Fibroblast of skin of back (primary cell): ENCODE data around the gene ARHGAP42. TPM values are rescaled to one million over a fixed set of nuclear protein-coding genes. Genes with fewer than 3 reads are reported as not detected.
A peak's percentile ranks its signal among the peaks of the same experiment; 100 is the strongest.
"Not testable (repeated sequence)": the region's sequence is repeated elsewhere in the genome, so short reads cannot be mapped to it uniquely, and the experiment has no call there.

Experiments used
- DNase-seq: peaks from one replicate; pipeline ENCODE4 v3.0.0-alpha.2; 2013
- polyA plus RNA-seq, 2 experiments: library from polyadenylated mRNA; unstranded; fragments of 120-200 nt; gene quantifications; one replicate each; pipeline ENCODE4 v1.2.1, GENCODE V29; 2013; ENCODE audit not compliant: insufficient read length in 2 of 2

Gene ARHGAP42, protein sequence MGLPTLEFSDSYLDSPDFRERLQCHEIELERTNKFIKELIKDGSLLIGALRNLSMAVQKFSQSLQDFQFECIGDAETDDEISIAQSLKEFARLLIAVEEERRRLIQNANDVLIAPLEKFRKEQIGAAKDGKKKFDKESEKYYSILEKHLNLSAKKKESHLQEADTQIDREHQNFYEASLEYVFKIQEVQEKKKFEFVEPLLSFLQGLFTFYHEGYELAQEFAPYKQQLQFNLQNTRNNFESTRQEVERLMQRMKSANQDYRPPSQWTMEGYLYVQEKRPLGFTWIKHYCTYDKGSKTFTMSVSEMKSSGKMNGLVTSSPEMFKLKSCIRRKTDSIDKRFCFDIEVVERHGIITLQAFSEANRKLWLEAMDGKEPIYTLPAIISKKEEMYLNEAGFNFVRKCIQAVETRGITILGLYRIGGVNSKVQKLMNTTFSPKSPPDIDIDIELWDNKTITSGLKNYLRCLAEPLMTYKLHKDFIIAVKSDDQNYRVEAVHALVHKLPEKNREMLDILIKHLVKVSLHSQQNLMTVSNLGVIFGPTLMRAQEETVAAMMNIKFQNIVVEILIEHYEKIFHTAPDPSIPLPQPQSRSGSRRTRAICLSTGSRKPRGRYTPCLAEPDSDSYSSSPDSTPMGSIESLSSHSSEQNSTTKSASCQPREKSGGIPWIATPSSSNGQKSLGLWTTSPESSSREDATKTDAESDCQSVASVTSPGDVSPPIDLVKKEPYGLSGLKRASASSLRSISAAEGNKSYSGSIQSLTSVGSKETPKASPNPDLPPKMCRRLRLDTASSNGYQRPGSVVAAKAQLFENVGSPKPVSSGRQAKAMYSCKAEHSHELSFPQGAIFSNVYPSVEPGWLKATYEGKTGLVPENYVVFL
- polyA plus RNA-seq (2013, experiment 1 of 2; ENCODE audit: insufficient read length): 7.1 TPM
- polyA plus RNA-seq (2013, experiment 2 of 2; ENCODE audit: insufficient read length): 11.8 TPM

DNA sequence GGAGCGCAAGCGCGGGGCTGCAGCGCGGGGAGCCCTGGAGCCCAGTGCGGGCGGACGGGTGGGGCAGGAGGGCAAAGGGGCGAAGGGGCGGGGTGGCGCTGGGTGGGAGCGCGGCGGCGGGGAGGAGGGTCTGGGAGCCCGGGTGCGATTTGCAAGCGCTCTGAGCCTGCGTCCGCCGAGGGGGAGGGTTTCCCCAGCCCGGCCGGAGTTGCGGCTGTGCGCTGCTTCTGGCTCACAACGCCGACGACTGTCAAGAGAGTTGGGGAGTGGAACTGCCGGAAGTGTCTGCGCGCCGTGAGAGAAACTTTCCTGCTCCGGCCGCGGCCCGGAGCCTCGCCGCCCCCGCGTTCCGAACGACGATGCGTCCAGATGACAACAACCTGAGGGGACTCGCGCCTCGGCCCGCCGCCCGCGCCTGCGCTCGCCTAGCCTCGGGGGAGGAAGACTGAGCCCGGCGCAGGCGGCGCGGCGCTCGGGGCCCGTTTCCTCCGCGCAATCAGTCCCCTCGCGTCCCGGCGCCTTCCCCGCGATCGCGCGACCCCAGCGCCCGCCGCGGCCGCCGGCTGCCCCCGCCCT is at the start of gene ARHGAP42:
Gene ARHGAP42, plus strand, starts transcription at position 235 of the 576 bp plus-strand sequence. CDS start 391 bp downstream, outside the sequence.
- peak; percentile 72 for DNase-seq

DNA sequence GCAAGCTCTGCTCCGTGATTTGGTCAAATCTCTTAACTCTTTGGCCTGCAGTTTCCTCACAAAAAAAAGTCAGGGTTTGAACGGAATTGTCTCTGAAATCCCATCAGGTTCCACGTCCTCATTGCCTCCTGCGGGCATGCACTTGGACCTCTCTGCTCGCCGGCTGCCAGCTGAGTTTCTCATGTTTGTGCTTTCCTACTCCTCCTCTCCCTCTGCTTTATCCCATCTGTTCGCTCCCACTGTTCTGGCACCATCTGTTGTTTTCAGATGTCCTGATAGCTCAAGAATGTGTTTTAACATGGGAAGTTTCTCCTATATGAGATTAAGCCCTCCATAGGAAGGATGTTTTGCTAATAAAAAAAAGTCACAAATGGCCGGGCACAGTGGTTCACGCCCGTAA is 49.4 kb upstream of the ARHGAP42 start:
- no peak for DNase-seq

DNA sequence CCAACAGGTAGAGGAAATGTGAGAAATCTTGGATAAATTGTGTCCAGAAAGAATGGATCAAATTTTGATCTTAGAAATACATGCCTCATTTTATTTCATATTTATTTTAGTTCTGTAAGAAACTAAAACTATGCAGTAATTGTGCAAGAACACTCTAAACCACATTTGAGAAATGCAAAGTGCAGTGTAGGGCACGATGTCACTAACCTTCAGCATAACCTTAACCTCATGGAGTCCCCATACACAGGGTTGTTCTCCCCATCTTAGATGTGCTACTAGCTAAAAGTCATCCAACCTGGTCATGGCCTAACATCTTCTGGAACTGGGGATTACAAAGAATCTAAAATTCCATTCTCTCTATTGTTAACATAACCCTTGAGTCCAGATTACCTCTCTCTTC is 48.4 kb upstream of the ARHGAP42 start:
- no peak for DNase-seq

DNA sequence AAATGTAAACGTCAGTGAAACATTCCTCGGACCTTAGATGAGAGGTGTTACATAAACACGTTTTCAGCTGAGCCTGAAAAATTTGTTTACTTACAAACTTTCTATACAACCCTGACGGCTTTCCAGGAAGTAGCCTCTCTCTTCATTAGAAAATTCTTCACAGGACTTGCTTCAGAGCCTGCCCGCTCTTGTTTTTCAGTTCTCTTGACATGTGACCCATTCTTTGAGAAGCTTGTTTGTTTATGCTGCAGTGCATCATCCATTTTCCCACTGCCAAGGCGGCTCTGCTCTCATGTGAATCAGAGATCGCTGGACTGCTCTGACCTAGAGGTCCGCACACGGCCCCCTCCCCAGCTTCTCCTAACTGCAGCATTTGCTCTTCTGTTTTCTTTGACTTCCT is 47.9 kb upstream of the ARHGAP42 start:
- no peak for DNase-seq

DNA sequence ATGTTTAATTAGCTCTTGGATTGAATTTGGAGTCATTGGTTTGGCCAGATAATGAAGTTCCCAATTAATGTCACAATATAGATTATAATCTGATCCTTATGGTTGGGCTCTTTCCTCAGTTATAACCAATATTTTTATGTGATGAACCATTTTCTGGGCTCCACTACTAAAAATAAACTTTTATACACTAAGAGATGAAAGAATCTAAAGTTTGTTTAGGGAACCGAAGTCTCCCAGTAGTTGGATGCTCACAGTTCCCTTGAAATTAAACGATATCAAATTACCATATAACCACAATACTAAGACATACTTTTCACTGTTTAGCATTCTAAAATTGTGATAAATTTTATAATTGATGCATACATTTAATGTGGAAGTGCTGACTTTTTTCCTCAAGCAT is 47.0 kb upstream of the ARHGAP42 start:
- no peak for DNase-seq

DNA sequence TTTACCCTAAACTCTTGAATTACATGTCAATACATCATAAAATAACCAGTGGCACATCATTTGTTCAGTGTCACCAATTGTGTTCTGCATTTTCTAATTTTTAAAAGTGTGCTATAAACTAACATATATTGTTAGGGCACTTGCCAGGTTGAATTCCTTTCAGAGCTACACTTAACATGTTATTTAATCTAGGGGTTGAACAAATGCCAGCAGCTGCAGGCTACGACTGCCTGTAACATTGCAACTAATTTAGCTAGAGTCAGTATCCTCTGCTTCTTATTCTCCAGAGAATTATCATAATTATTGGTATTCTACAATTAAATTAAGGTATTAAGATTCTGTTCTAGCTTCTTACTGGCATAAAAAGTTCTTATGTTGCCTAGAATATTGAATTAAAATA is 46.4 kb upstream of the ARHGAP42 start:
- DNase-seq: no peak

DNA sequence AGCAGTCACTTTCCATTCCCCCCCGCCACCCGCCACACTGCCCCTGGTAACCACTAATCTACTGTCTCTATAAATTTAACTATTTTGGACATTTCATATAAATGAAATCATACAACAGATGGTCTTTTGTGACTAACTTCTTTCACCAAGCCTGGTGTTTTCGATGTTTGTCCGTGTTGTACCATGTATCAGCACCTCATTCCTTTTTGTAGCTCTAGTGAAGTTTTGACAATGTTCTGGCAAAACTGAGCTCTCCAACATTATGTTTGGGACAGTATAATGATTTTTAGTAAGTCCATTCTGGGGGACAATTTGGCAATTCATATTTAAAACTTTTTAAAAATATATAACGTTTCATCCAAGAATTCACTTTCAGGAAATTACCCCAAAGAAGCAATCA is 45.6 kb upstream of the ARHGAP42 start:
- no peak for DNase-seq

DNA sequence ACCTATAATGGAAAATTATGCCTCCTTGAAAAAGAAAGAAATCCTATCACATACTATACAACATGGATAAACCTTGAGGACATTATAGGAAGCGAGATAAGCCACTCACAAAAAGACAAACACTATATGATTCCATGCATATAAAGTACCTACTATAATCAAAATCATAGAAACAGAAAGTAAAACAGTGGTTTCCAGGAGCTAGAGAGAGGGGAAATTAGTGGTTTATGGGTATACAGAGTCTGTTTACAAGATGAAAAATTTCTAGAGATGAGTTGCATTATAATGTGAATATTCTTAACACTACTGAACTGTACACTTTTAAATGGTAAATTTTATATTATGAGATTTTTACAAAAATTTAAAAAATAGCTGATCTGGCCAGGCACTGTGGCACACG is 40.5 kb upstream of the ARHGAP42 start:
- no peak for DNase-seq

DNA sequence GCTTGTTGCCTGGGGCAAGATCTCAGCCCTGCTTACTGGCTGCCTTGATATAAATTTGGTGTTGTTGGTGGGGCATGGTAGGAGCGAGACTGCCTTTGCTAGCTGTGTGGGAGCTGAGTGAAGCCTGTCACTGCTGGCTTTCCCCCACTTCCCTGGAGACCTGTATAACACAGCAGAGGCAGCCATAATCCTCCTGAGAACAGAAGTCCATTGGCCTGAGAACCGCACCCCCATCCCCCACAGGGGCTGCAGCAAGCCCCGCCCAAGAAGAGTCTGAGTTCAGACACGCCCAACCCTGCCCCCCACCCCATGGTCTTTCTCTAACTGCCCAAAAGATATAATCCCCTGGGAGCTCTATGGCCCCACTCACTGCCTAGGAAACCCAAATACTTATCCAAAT is 39.2 kb upstream of the ARHGAP42 start:
- no peak for DNase-seq

DNA sequence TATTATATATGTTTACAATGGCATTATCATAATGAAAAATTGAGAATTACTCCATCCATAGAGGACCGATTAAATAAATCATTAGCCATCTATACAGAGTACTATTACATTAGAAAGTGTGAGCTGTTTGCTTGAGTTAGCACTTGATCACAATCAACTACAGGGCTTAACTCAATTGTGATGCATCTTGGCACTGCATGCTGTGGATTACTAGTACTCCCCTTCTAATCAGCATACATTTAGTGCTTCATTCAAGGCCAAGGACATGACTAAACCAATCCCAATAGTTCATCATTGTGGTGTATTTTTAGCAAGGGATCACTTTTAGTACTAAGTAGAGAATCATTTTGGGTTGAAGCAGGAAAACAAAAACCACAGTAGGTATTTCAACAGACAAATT is 23.5 kb upstream of the ARHGAP42 start:
- no peak for DNase-seq

DNA sequence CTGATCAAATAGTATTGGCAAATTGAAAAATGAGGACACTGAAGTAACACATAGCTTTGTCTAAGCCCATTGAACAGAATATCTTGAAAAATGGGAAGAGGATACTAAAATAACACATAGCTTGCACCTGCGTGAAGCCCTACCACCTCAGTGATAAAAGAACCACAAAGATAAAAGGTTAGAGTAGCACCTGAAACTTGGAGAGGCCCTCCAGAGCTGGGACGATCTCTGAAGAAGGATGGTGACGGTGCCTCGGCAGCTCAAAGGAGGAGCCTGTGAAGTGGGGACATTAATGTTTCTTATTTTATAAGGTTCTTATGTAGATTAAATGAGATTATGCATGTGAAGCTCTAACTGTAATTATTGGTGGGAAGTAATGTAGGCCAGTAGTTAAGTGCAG is 23.1 kb upstream of the ARHGAP42 start:
- no peak for DNase-seq

DNA sequence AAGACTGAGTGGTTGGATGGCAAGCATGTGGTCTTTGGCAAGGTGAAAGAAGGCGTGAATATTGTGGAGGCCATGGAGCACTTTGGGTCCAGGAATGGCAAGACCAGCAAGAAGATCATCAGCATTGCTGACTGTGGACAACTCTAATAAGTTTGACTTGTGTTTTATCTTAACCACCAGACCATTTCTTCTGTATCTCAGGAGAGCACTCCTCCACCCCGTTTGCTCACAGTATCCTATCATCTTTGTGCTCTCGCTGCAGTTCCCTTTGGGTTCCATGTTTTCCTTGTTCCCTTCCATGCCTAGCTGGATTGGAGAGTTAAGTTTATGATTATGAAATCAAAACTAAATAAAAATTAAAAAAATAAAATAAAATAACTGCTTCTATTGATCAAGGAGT is 20.3 kb upstream of the ARHGAP42 start:
- DNase-seq: not testable (repeated sequence)

DNA sequence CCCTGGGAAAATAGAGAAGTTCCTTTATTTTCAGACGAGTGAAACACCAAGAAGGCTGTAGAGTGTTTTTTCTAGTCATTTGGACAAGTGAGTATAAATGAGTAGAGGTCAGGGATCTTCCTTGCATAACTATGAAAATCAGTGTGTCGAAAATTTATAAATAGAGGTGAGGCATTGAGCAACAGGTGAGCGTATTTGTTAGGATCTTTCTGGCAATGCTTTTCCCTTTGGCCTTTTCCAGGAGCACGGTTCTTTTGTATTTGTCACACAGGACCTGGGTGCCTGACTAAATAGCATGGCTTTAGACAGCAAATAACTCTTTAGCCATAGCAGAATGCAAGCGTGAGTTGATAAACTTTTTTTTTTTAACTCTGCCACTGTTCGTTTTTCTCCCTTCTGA is 19.6 kb upstream of the ARHGAP42 start:
- DNase-seq: no peak

DNA sequence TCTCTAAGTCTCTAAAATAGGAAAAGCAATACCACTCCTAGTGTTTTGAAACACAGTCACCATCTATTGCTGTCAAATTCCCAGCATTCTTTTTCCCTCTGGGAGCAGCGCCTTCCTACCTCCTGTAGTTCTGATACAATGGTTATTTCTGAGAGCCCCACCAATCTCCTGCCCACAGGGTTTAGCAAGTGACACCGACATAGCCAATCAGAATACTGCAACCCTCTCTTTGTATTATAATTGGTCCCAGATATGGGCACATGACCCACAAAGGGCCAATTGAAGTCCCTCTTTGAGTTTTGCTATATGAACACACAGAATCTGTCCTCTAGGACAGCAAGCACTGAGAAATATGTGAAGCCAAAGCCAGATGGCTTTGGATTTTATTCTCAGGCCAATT is 16.9 kb upstream of the ARHGAP42 start:
- DNase-seq: no peak

DNA sequence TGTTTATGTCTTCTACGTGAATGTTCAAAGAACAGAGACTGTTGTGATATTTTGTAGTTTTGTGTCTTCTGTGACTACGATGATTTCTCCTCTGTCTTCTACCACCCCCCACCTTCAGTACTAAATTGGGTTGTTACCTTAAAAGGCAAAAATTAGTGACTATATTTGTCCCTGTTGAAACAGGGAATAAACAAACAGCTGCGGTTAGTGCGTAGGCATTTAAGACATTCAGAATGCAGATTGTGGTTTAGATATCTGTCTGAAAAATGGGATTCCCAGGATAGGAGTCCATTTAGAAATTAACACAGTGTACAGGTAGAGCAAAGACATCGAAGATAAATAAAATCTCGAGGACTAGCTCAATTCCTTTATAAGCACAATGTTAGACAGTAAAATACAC is 15.6 kb upstream of the ARHGAP42 start:
- no peak for DNase-seq

DNA sequence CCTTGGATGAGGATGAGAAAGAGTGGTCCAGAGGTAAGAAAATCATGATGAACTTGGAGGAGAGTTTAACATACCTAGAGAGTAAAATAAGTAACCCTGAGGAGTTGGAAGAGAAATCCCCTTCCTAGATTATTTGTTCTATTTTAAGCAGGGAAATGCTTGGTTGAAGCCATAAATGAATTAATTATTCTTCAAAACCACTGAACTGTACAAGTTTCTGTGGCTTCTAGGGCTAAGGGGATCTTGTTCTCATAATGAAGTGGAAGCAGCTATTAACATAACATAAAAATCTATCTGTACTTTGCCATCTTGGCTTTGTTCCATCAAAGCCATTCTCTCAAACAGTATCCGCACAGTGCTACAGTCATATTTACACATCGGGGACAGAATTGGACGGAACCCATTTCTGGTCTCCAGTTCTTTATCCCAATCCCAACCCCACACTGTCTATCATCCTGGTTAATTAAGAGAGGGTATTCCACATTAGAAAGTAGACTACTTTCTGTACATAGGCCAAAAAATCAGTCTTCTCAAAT is 14.5 kb upstream of the ARHGAP42 start:
- DNase-seq: no peak

DNA sequence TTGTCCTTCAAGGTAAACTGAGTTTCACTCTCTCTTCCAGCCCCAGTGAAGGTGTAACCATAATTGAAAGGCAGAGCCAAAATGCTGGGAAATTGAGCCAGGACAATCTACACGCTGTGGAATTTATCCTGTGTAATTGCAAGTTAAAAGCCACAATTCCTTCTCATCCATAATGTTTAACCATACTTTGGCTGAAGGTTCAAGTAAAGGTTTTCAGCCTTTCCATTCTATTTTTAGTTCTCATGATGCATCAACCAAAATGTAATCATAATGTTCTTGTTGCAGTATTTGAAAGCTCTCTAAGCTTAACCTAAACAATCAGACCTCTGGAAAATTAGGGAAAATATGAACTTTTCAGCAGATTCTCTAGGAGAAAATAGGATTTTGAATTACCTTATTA is 14.0 kb upstream of the ARHGAP42 start:
- no peak for DNase-seq

DNA sequence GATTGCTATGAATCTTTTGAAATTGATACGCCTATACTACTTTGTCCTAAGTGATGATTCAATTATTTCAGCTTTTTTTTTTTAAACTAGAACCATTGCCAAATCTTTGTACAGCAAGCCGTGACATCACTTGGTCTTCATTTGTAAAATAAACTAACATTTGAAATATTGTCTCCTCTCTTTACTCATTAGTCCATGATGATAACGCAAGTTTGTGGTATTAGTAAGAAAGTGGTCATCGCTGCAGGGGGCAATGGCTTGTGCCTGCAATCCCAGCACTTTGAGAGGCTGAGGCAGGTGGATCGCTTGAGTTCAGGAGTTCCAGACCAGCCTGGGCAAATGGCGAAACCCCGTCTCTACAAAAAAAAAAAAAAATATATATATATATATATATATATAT is 12.9 kb upstream of the ARHGAP42 start:
- DNase-seq: no peak

DNA sequence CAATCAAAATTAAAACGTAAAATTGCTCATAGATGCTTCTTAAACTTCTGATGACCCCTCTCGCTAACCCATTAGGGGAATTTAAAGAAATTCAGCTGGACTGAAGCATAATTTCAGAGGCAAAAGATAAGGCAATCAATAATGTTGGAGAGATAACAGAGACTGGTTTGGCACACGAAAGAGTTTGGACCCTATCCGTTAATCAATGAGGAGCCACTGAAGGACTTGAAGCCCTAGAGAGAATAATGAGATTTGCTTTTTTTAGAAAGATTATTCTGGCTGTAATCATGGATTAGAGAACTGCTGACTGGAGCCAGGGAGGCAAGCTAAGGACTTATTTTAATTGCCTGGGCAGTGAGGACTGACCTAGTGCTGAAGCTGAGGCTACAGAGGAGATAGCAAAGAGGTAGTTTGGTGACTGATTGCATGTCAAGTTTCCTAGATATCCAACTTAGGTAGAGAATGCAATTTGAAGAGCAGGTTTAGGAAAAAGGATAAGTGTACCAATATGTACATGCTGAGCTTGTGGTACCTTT is 11.9 kb upstream of the ARHGAP42 start:
- DNase-seq: no peak

DNA sequence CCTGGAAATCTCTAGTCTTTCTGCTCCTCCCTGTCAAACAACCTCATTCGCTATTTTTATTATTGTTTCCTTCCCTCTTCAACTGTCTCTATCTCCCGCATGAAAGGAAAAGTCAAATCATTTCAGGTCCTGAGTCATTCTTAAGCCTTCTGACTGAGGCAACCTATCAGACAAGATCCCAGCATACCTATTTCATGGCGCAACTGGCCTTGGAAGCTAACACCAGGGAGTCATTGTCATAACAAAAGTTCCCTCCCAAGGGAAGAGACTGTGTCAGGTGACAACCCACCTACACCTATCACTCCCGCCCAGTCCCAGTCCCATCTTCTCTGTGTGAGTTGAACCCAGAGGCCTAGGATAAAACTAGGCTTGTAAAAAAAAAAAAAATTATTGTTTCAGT is 10.2 kb upstream of the ARHGAP42 start:
- DNase-seq: no peak

DNA sequence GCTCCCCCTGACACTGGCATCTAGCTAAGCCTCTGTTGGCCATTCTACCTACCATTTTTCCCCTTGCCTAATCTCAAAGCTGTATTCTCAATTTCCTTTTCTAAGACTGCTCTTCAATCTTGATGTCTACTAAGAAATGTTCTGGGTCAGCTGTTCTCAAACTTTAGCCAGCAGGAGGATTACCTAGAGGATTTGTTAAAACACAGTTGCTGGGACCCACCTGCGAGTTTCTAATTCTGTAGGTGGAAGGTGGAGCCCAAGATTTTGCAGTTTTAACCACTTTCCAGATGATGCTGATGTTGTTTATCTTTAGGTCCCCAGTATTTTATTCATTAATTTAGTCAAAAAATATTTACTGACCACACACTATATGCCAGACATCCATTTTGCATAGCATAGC is 9.3 kb upstream of the ARHGAP42 start:
- DNase-seq: no peak

DNA sequence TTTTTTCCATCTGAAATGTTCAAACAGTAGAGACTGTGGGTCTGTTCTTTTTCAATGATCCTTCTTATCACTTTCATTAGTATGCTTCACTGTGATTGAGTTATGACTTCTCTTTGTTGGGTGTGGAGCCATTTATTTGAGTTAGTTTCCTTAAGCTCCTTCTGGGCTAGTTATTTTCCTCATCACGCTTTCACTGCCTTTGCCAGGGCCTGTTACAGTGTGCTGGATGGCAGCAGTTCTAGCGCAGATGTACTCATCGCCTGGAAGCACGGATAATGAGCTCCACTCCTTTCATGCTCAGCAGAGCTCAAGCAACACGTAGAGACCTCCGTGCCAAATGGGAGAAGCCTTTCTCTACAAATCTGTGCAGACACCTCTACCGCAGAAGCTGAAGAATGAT is 7.0 kb upstream of the ARHGAP42 start:
- DNase-seq: no peak

DNA sequence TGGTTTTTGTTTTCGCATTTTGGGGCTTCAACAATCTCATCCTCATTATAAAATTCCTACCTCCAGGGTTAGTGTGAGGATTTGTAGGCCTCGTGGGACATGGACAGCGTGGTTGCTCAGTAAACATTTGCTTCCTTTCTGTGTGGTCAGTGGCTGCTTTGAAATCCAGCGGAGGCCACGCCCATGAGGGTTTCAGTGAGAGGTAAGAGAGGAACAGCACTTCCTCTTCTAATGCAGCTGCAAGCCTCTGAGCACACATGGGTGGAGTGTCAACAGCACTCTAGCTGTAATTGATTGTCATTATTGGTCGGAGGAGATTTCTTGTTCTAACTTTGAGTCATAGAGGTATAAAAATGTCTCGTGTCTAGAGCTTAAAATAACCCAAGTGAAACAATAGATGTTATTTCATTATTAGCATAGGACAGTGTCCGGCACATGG is 6.0 kb upstream of the ARHGAP42 start:
- DNase-seq: peak; percentile 49
